HEK293T (cell line): ENCODE results near the gene GRP.

Experiments
- CTBP1 ChIP-seq: fragments of 450-650 bp; IDR thresholded peaks from 2 replicates; pipeline ENCODE4 v1.6.1; 2016; ENCODE audit warnings: borderline replicate concordance
- FOXA1 ChIP-seq: fragments of 450-650 bp; IDR thresholded peaks from 2 replicates; pipeline ENCODE4 v1.6.1; 2016; ENCODE audit warnings: mild to moderate bottlenecking
- LEF1 ChIP-seq: fragments of 450-650 bp; IDR thresholded peaks from 2 replicates; pipeline ENCODE4 v1.6.1; 2017; ENCODE audit warnings: mild to moderate bottlenecking, borderline replicate concordance
- SUZ12 ChIP-seq: fragments of 450-650 bp; IDR thresholded peaks from 2 replicates; pipeline ENCODE4 v1.6.1; 2016; ENCODE audit warnings: mild to moderate bottlenecking

DNA sequence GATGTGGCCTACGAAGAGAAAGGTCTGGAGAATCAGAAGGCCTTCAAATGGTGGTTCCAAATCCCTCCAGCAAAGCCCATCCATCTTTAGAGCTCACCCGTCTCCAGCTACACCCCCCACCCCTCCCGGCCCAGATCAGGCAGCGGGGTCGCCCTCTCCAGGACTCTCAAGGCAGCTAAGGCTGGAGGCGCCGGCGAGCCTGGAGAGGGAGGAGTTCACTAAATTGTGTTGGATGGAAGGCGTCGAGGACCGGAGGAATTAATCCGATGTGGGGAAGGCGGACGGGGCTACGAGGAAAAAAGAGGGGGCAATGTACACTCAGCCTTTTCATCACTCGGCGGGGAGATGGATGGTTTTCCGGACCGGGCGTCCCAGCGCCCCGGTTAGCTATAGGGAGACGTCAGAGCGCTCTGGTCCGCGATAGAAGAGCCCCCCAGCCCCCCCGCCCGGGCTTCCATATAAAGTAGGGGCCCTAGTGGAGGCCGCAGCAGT is at the start of gene GRP:
- TF ChIP-seq LEF1 (no peak), SUZ12 (no peak), FOXA1 (no peak), CTBP1 (no peak)
